H1 (cell line): ENCODE data around the gene F5. TPM values are rescaled to one million over a fixed set of nuclear protein-coding genes. Genes with fewer than 3 reads are reported as not detected.
A peak's percentile ranks its signal among the peaks of the same experiment; 100 is the strongest.

Experiments used
- CEBPB ChIP-seq: IDR thresholded peaks from 2 replicates; pipeline ENCODE4 v1.6.1; 2012; ENCODE audit warnings: low read depth, low read length
- SIN3A ChIP-seq, 2 experiments: IDR thresholded peaks in 1 of 2; conservative IDR thresholded peaks in 1 of 2; 2 replicates each; pipeline ENCODE4 v1.6.1; 2011 to 2012; ENCODE audit warnings: low read length in 2 of 2, improper control_type of control experiment in 1 of 2, low read depth in 1 of 2, mild to moderate bottlenecking in 1 of 2
- TAF7 ChIP-seq: optimal IDR thresholded peaks from 2 replicates; pipeline ENCODE3; 2011; ENCODE audit warnings: low read depth, mild to moderate bottlenecking, inconsistent platforms, low read length, moderate library complexity, borderline replicate concordance
- TBP ChIP-seq: IDR thresholded peaks from 2 replicates; pipeline ENCODE4 v1.6.1; 2011; ENCODE audit warnings: low read depth, low read length, improper control_type of control experiment
- polyA plus RNA-seq, 7 experiments: library from polyadenylated mRNA; depleted of rRNA in 3 of 7; stranded (reverse) in 5 of 7; unstranded in 2 of 7; fragments of >200 nt in 5 of 7; fragments of 200-250 nt in 2 of 7; gene quantifications; 1 replicate in 5 of 7; 2 replicates in 1 of 7; 4 replicates in 1 of 7; pipeline versions ENCODE4 v1.2.1 to v1.2.3, GENCODE V29; 2011 to 2013; ENCODE audit warnings: missing spikeins in 2 of 7, mixed read lengths in 2 of 7
- total RNA-seq: library from RNA; stranded (reverse); fragmentation: NEBNext Ultra II Directional; extraction: Animal tissue kit (Norgen Biotek cat#: 25700); gene quantifications from 2 replicates; pipeline ENCODE4 v1.2.1, GENCODE V29; 2021
- TF ChIP-seq, protein P1 (sequence below): fragments of 300-600 bp; sonication (generic); IDR thresholded peaks from 2 replicates; pipeline ENCODE4 v1.7.1; 2012; ENCODE audit warnings: low read length, moderate library complexity, mild to moderate bottlenecking, inconsistent platforms; ENCODE audit not compliant: insufficient replicate concordance
- TF ChIP-seq, protein P2 (sequence below): IDR thresholded peaks from 2 replicates; pipeline ENCODE4 v1.6.1; 2011; ENCODE audit warnings: low read length, improper control_type of control experiment
- TF ChIP-seq, protein P3 (sequence below): IDR thresholded peaks from 2 replicates; pipeline ENCODE4 v1.6.1; 2012; ENCODE audit warnings: inconsistent platforms

Gene F5
- total and polyA plus RNA-seq, 2 of the 8 experiments (the other 6 are each of a cell fraction or from before 2014, with no cell fraction given), result 0.04 to 0.06 TPM

DNA sequence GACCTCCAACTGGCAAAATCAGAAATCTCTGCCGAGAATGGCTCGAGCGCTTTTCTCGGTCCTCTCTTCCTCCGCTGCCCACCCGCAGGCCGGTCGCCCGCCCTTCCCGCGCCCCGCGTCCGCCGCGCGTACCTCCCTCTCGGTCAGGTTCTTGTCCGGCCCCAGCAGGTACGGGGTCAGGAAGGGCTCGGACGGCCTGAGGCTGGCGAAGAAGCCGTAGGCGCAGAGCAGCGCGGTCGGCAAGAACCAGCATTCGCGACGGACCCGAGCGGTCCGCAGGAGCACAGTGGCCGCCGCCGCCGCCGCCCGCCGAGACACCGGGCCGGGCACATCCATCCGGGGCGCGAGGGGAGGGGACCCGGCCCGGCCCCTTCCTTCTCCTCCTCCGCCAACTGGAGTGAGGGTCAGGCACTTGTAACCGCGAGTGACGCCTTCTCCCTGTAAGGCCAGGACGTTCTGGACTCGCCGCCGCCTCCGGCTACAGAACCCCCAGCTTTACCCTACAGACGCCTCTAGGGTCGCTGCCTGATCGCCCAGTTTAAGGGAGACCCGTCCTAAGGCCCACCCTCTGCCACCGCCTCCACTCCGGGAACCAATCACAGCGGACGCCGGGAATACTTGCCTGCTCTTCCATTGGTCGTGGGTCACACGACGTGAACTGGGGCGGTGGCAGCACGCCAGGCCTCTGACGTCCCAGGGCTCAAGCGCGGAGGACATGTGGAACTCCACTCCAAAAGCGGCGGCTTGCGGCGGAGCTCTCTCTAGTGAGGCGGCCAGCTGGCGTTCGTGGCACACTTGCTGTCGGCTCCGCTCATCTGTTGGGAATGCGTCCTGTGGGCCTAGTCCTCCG is 100.6 kb downstream of the F5 start, which contains the start of gene SLC19A2 (continued):
- TF ChIP-seq, protein P1, sequence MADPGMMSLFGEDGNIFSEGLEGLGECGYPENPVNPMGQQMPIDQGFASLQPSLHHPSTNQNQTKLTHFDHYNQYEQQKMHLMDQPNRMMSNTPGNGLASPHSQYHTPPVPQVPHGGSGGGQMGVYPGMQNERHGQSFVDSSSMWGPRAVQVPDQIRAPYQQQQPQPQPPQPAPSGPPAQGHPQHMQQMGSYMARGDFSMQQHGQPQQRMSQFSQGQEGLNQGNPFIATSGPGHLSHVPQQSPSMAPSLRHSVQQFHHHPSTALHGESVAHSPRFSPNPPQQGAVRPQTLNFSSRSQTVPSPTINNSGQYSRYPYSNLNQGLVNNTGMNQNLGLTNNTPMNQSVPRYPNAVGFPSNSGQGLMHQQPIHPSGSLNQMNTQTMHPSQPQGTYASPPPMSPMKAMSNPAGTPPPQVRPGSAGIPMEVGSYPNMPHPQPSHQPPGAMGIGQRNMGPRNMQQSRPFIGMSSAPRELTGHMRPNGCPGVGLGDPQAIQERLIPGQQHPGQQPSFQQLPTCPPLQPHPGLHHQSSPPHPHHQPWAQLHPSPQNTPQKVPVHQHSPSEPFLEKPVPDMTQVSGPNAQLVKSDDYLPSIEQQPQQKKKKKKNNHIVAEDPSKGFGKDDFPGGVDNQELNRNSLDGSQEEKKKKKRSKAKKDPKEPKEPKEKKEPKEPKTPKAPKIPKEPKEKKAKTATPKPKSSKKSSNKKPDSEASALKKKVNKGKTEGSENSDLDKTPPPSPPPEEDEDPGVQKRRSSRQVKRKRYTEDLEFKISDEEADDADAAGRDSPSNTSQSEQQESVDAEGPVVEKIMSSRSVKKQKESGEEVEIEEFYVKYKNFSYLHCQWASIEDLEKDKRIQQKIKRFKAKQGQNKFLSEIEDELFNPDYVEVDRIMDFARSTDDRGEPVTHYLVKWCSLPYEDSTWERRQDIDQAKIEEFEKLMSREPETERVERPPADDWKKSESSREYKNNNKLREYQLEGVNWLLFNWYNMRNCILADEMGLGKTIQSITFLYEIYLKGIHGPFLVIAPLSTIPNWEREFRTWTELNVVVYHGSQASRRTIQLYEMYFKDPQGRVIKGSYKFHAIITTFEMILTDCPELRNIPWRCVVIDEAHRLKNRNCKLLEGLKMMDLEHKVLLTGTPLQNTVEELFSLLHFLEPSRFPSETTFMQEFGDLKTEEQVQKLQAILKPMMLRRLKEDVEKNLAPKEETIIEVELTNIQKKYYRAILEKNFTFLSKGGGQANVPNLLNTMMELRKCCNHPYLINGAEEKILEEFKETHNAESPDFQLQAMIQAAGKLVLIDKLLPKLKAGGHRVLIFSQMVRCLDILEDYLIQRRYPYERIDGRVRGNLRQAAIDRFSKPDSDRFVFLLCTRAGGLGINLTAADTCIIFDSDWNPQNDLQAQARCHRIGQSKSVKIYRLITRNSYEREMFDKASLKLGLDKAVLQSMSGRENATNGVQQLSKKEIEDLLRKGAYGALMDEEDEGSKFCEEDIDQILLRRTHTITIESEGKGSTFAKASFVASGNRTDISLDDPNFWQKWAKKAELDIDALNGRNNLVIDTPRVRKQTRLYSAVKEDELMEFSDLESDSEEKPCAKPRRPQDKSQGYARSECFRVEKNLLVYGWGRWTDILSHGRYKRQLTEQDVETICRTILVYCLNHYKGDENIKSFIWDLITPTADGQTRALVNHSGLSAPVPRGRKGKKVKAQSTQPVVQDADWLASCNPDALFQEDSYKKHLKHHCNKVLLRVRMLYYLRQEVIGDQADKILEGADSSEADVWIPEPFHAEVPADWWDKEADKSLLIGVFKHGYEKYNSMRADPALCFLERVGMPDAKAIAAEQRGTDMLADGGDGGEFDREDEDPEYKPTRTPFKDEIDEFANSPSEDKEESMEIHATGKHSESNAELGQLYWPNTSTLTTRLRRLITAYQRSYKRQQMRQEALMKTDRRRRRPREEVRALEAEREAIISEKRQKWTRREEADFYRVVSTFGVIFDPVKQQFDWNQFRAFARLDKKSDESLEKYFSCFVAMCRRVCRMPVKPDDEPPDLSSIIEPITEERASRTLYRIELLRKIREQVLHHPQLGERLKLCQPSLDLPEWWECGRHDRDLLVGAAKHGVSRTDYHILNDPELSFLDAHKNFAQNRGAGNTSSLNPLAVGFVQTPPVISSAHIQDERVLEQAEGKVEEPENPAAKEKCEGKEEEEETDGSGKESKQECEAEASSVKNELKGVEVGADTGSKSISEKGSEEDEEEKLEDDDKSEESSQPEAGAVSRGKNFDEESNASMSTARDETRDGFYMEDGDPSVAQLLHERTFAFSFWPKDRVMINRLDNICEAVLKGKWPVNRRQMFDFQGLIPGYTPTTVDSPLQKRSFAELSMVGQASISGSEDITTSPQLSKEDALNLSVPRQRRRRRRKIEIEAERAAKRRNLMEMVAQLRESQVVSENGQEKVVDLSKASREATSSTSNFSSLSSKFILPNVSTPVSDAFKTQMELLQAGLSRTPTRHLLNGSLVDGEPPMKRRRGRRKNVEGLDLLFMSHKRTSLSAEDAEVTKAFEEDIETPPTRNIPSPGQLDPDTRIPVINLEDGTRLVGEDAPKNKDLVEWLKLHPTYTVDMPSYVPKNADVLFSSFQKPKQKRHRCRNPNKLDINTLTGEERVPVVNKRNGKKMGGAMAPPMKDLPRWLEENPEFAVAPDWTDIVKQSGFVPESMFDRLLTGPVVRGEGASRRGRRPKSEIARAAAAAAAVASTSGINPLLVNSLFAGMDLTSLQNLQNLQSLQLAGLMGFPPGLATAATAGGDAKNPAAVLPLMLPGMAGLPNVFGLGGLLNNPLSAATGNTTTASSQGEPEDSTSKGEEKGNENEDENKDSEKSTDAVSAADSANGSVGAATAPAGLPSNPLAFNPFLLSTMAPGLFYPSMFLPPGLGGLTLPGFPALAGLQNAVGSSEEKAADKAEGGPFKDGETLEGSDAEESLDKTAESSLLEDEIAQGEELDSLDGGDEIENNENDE, result no peak
- TF ChIP-seq TAF7 (peak; percentile 65), CEBPB (no peak), SIN3A (conservative IDR thresholded peaks at IDR 0.05 in 1 of 2, IDR thresholded peaks at IDR 0.05 in 1 of 2; ENCODE audit: low read depth in 1 of 2, low read length in 2 of 2) (peak; percentile 31 to 84; a peak in 2 of 4 replicates), TBP (peak; percentile 86)
- TF ChIP-seq, protein P2, sequence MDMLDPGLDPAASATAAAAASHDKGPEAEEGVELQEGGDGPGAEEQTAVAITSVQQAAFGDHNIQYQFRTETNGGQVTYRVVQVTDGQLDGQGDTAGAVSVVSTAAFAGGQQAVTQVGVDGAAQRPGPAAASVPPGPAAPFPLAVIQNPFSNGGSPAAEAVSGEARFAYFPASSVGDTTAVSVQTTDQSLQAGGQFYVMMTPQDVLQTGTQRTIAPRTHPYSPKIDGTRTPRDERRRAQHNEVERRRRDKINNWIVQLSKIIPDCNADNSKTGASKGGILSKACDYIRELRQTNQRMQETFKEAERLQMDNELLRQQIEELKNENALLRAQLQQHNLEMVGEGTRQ, result 0 out of 2 replicates have a peak, but pooled peaks have one; percentile 12
- TF ChIP-seq, protein P3, sequence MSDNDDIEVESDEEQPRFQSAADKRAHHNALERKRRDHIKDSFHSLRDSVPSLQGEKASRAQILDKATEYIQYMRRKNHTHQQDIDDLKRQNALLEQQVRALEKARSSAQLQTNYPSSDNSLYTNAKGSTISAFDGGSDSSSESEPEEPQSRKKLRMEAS, result peak; percentile 94
